HepG2 (cell line): ENCODE results near the gene SLC25A23. TPM values are rescaled to one million over a fixed set of nuclear protein-coding genes. Genes with fewer than 3 reads are reported as not detected.
A peak's percentile ranks its signal among the peaks of the same experiment; 100 is the strongest.

Source experiments
- ATAC-seq: fragments of 200-7000 bp; cut with Tn5 transposase; 3 replicates; pipeline ENCODE4 v1.9.1; 2020; ENCODE audit warnings: mild to moderate bottlenecking, moderate library complexity
- BruUV-seq: library from RNA; stranded (reverse); fragments of 400-500 nt; replicated peaks from 2 replicates; lab custom pipeline; 2021; lab: Mats Ljungman, UMichigan
- CTCF ChIA-PET: fragments of 300-600 bp; formaldehyde crosslinking; extraction: SDS; loops from one replicate; lab custom pipeline; 2021; ENCODE audit warnings: low total read pairs, inconsistent platforms, low intra/inter-chr PET ratio; lab: Yijun Ruan, JAX
- POLR2A ChIA-PET: fragments of 350-600 bp; sonication (Branson Sonifier 250); formaldehyde crosslinking; loops from one replicate; lab custom pipeline; 2020; ENCODE audit warnings: antibody characterized with exemption, inconsistent platforms; lab: Yijun Ruan, JAX
- DNase-seq: peaks from one replicate; pipeline ENCODE4 v3.0.0-alpha.2; 2015; ENCODE audit warnings: low spot score
- FAIRE-seq: peaks from 3 replicates; lab custom pipeline; 2011; peaks lifted over from hg19 to GRCh38; lab: Jason Lieb, UNC
- H2AFZ ChIP-seq: one replicate; pipeline ENCODE4 v1.6.1; 2011; ENCODE audit warnings: low read length, inconsistent platforms
- H3K27ac ChIP-seq: fragments of 300-600 bp; 3 replicates; pipeline ENCODE4 v1.8.0; 2011; ENCODE audit warnings: mixed run types, mild to moderate bottlenecking, mixed read lengths, low read length, inconsistent platforms; ENCODE audit not compliant: insufficient read depth; ENCODE audit errors: extremely low read length
- H3K27me3 ChIP-seq, 2 experiments: fragments of 200-600 bp in 1 of 2; 2 replicates in 1 of 2; 3 replicates in 1 of 2; pipeline versions ENCODE4 v1.6.0 to v1.8.0; 2011; ENCODE audit warnings: low read length in 2 of 2, mild to moderate bottlenecking in 2 of 2, moderate library complexity in 2 of 2, inconsistent platforms in 1 of 2; ENCODE audit not compliant: insufficient read depth in 2 of 2, control insufficient read depth in 1 of 2
- H3K36me3 ChIP-seq, 2 experiments: fragments of 200-600 bp in 1 of 2; replicated peaks in 1 of 2; 2 replicates in 1 of 2; 3 replicates in 1 of 2; pipeline versions ENCODE4 v1.5.1 to v1.8.0; 2011; ENCODE audit warnings: low read length in 2 of 2, inconsistent platforms in 1 of 2; ENCODE audit not compliant: insufficient read depth in 2 of 2, control insufficient read depth in 1 of 2
- H3K4me1 ChIP-seq: 2 replicates; pipeline ENCODE4 v1.5.1; 2012; ENCODE audit warnings: low read length, inconsistent platforms; ENCODE audit not compliant: insufficient read depth
- H3K4me2 ChIP-seq: 2 replicates; pipeline ENCODE4 v1.6.0; 2011; ENCODE audit warnings: low read depth, low read length, inconsistent platforms
- H3K4me3 ChIP-seq, 3 experiments: fragments of 200-600 bp in 1 of 3; sonication (generic), shearing (Covaris generic) in 1 of 3; replicated peaks in 1 of 3; 2 replicates each; pipeline ENCODE4 v1.5.1; 2011 to 2016; ENCODE audit warnings: low read length in 3 of 3, inconsistent platforms in 2 of 3, low read depth in 2 of 3, mild to moderate bottlenecking in 2 of 3, control low read depth in 1 of 3, mixed read lengths in 1 of 3; ENCODE audit not compliant: insufficient read depth in 1 of 3
- H3K79me2 ChIP-seq: one replicate; pipeline ENCODE4 v1.6.1; 2011; ENCODE audit warnings: low read length, inconsistent platforms; ENCODE audit not compliant: insufficient read depth
- H3K9ac ChIP-seq: 2 replicates; pipeline ENCODE4 v1.6.0; 2011; ENCODE audit warnings: mild to moderate bottlenecking, low read depth, low read length, inconsistent platforms; ENCODE audit not compliant: insufficient read depth
- H3K9me3 ChIP-seq: 2 replicates; pipeline ENCODE4 v1.5.1; 2012; ENCODE audit warnings: mild to moderate bottlenecking, low read length
- H4K20me1 ChIP-seq: 2 replicates; pipeline ENCODE4 v1.6.0; 2011; ENCODE audit warnings: inconsistent platforms, mild to moderate bottlenecking, low read length, moderate library complexity; ENCODE audit not compliant: insufficient read depth
- ATAD3A ChIP-seq: sonication (generic); formaldehyde crosslinking; IDR thresholded peaks from 2 replicates; pipeline ENCODE4 v1.4.0; 2020; ENCODE audit warnings: missing genetic modification reagents
- ATF3 ChIP-seq: sonication (generic); formaldehyde crosslinking; IDR thresholded peaks from 2 replicates; pipeline ENCODE4 v1.4.0; 2020; ENCODE audit warnings: missing genetic modification reagents
- ATF7-NPFF ChIP-seq: sonication (generic); formaldehyde crosslinking; IDR thresholded peaks from 2 replicates; pipeline ENCODE4 v1.8.1; 2023; ENCODE audit warnings: mild to moderate bottlenecking, low read depth, missing genetic modification reagents, moderate library complexity
- CAMTA2 ChIP-seq: sonication (generic); formaldehyde crosslinking; IDR thresholded peaks from 2 replicates; pipeline ENCODE4 v1.4.0; 2020; ENCODE audit warnings: mild to moderate bottlenecking, missing genetic modification reagents, borderline replicate concordance
- CENPX ChIP-seq: sonication (generic); formaldehyde crosslinking; IDR thresholded peaks from 2 replicates; pipeline ENCODE4 v1.9.0; 2021; ENCODE audit warnings: mild to moderate bottlenecking, missing genetic modification reagents, moderate library complexity
- E2F2 ChIP-seq: sonication (generic); formaldehyde crosslinking; IDR thresholded peaks from 2 replicates; pipeline ENCODE4 v1.4.0; 2020; ENCODE audit warnings: missing genetic modification reagents, borderline replicate concordance
- ELF3 ChIP-seq: IDR thresholded peaks from 2 replicates; pipeline ENCODE4 v1.6.1; 2016; ENCODE audit warnings: missing genetic modification reagents, missing compliant biosample characterization
- HMGA1 ChIP-seq: sonication (generic); formaldehyde crosslinking; conservative IDR thresholded peaks from 2 replicates; pipeline ENCODE4 v1.4.0; 2020; ENCODE audit warnings: missing genetic modification reagents
- HNRNPL ChIP-seq: fragments of 200-400 bp; formaldehyde crosslinking; IDR thresholded peaks from 2 replicates; pipeline ENCODE4 v1.6.1; 2017; ENCODE audit warnings: mild to moderate bottlenecking, low read depth, low read length
- HOXA9 ChIP-seq: sonication (generic); formaldehyde crosslinking; IDR thresholded peaks from 2 replicates; pipeline ENCODE4 v1.8.1; 2022; ENCODE audit warnings: missing genetic modification reagents, mild to moderate bottlenecking, moderate library complexity, borderline replicate concordance
- NR2F2 ChIP-seq: IDR thresholded peaks from 2 replicates; pipeline ENCODE4 v1.6.1; 2012; ENCODE audit warnings: low read depth, inconsistent platforms, borderline replicate concordance
- PHF21A ChIP-seq: sonication (generic); formaldehyde crosslinking; IDR thresholded peaks from 2 replicates; pipeline ENCODE4 v1.5.0; 2020; ENCODE audit warnings: mild to moderate bottlenecking, missing genetic modification reagents
- RBM22 ChIP-seq: fragments of 200-400 bp; formaldehyde crosslinking; optimal IDR thresholded peaks from 2 replicates; pipeline ENCODE3; 2017; ENCODE audit warnings: mild to moderate bottlenecking, low read length, moderate library complexity
- SATB2 ChIP-seq: sonication (generic); formaldehyde crosslinking; IDR thresholded peaks from 2 replicates; pipeline ENCODE4 v1.5.0; 2020; ENCODE audit warnings: missing genetic modification reagents
- ZBTB7B ChIP-seq: sonication (generic); formaldehyde crosslinking; IDR thresholded peaks from 2 replicates; pipeline ENCODE4 v1.4.0; 2020; ENCODE audit warnings: missing genetic modification reagents
- ZNF891 ChIP-seq: sonication (generic); formaldehyde crosslinking; IDR thresholded peaks from 2 replicates; pipeline ENCODE4 v1.5.0; 2020; ENCODE audit warnings: mild to moderate bottlenecking, missing genetic modification reagents
- ZSCAN29 ChIP-seq: sonication (generic); formaldehyde crosslinking; conservative IDR thresholded peaks from 2 replicates; pipeline ENCODE4 v1.4.0; 2020; ENCODE audit warnings: mild to moderate bottlenecking, missing genetic modification reagents
- WGBS: methylation state at CpG from one replicate; pipeline ENCODE4 v1.1.6; 2017; ENCODE audit warnings: low lambda C conversion rate; 5-methylcytosine and 5-hydroxymethylcytosine counted together
- in situ Hi-C: cut with HindIII; loops from 2 replicates; pipeline ENCODE4 v1.10.0; 2017; ENCODE audit warnings: low pct_unique_long_range_greater_than_20kb; ENCODE audit not compliant: extremely low pct_ligation_motif_present
- intact Hi-C: fragments of 100-400 bp; cut with micrococcal nuclease; formaldehyde crosslinking; loops from one replicate; pipeline ENCODE4 v1.10.0; 2022; ENCODE audit not compliant: unreplicated experiment
- polyA plus RNA-seq, 8 experiments: library from polyadenylated mRNA; depleted of rRNA in 3 of 8; stranded (reverse) in 7 of 8; unstranded in 1 of 8; fragments of >200 nt; fragmentation: Illumina TruSeq in 4 of 8; extraction: Trizol in 4 of 8; gene quantifications; 2 replicates each; pipeline versions ENCODE4 v1.2.1 to v1.2.3, GENCODE V29; 2011 to 2016; ENCODE audit warnings: low read depth in 4 of 8, missing spikeins in 1 of 8, mixed read lengths in 1 of 8; ENCODE audit not compliant: insufficient read depth in 1 of 8
- total RNA-seq, 5 experiments: library from RNA; depleted of rRNA; stranded (reverse); fragments of >200 nt; fragmentation: Illumina TruSeq; extraction: Trizol; gene quantifications; 2 replicates each; pipeline ENCODE4 v1.2.3, GENCODE V29; 2016; ENCODE audit warnings: low read depth in 1 of 5
- TF ChIP-seq, protein P1 (sequence below): sonication (generic); formaldehyde crosslinking; IDR thresholded peaks from 2 replicates; pipeline ENCODE4 v1.5.1; 2020; ENCODE audit warnings: missing genetic modification reagents, mild to moderate bottlenecking, borderline replicate concordance
- TF ChIP-seq, protein P2 (sequence below): sonication (generic); formaldehyde crosslinking; IDR thresholded peaks from 2 replicates; pipeline ENCODE4 v1.4.0; 2020; ENCODE audit warnings: missing genetic modification reagents

SLC25A23 gene
- total and polyA plus RNA-seq, 2 of the 13 experiments (the other 11 are each of a cell fraction or from before 2014, with no cell fraction given), result 12.4 to 15.2 TPM

- Histone ChIP-seq H3K4me3 (0 out of 6 replicates have a peak overlapping the region, but pooled peaks of 1 of the 3 experiments have one; percentile 57), H3K4me2 (no peak overlapping the region), H3K4me1 (0 out of 2 replicates have a peak, but pooled peaks cover 4% of the 10 kb centered on the region), H3K9ac (no peak overlapping the region), H3K27ac (no peak overlapping the region), H3K27me3 (peaks cover 3 to 34% of the 10 kb centered on the region in 2 experiments), H3K79me2 (no peaks in the 10 kb centered on the region), H3K36me3 (no peaks in the 10 kb centered on the region), H2AFZ (no peak overlapping the region), H4K20me1 (no peaks in the 10 kb centered on the region), H3K9me3 (no peaks in the 10 kb centered on the region)
- 32% methylated on average over 16 of the region's 24 CpGs for WGBS
- intact Hi-C loops (no loop called here), in situ Hi-C loops (no loop called here)
- no peak for DNase-seq
- POLR2A ChIA-PET, result no interaction called here
- TF ChIP-seq PHF21A (CRISPR knock-in tag) (no peak), ZSCAN29 (CRISPR knock-in tag) (no peak), CENPX (CRISPR knock-in tag) (no peak), ATF3 (CRISPR knock-in tag) (no peak), HMGA1 (CRISPR knock-in tag) (no peak), NR2F2 (no peak), ZNF891 (CRISPR knock-in tag) (no peak), ELF3 (CRISPR knock-in tag) (no peak), ZBTB7B (CRISPR knock-in tag) (no peak), HOXA9 (CRISPR knock-in tag) (no peak), ATAD3A (no peak), ATF7-NPFF (CRISPR knock-in tag) (no peak), SATB2 (CRISPR knock-in tag) (no peak), E2F2 (CRISPR knock-in tag) (no peak), HNRNPL (no peak), RBM22 (no peak), CAMTA2 (CRISPR knock-in tag) (no peak)
- TF ChIP-seq, protein P1, sequence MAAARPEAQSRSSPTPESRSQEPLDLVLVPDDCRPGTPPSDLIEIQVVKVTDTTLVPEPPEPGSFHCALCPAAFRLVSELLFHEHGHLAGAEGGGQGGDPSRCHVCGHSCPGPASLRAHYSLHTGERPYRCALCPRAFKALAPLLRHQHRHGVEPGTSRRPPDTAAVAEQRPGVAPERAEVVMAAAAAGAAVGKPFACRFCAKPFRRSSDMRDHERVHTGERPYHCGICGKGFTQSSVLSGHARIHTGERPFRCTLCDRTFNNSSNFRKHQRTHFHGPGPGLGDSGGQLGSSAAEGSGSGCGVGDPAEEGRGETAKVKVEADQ (CRISPR knock-in tag), result no peak
- TF ChIP-seq, protein P2, sequence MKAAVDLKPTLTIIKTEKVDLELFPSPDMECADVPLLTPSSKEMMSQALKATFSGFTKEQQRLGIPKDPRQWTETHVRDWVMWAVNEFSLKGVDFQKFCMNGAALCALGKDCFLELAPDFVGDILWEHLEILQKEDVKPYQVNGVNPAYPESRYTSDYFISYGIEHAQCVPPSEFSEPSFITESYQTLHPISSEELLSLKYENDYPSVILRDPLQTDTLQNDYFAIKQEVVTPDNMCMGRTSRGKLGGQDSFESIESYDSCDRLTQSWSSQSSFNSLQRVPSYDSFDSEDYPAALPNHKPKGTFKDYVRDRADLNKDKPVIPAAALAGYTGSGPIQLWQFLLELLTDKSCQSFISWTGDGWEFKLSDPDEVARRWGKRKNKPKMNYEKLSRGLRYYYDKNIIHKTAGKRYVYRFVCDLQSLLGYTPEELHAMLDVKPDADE, result no peak
- FAIRE-seq, result no peak
- CTCF ChIA-PET, result no interaction called here
- ATAC-seq, result peak; percentile 17; the same call in 1 of the 3 replicates
- no TSS peak for BruUV-seq
Measured at GRCh38 chr19:6500837-6501739, 41.5 kb upstream of the SLC25A23 start.
